ENCODE measurements around the gene LMO7. TPM values are rescaled to one million over a fixed set of nuclear protein-coding genes. Genes with fewer than 3 reads are reported as not detected.

LMO7 gene
- total and polyA plus RNA-seq, 2 of the 8 experiments (the other 6 are each of a cell fraction or from before 2014, with no cell fraction given): 8.1 to 28.3 TPM

DNA sequence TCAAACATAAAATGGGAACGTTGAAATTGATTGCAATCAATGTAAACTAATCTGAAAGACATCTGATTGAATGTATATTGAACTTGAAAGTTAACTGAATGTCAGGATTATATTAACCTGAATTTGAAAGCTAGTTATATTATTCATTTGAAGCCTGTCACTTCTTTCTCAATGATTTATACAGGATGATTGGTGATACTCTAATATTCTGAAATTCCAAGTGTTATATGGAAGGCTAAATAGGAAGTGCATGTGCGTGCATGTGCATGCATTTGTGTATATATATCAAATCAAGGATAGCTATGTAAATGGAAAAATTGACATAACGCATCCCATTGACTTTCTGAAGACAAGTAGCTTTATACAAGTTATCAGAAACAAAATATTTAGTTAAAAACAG lies 143.3 kb downstream of the LMO7 start (continued):
- TF ChIP-seq CHD2 (IDR thresholded peaks at IDR 0.05; ENCODE audit: low read length) (no peak), TBP (IDR thresholded peaks at IDR 0.05; ENCODE audit: low read depth, low read length) (no peak), RFX5 (IDR thresholded peaks at IDR 0.05; ENCODE audit: borderline replicate concordance, low read depth, low read length) (no peak), HDAC2 (IDR thresholded peaks at IDR 0.05; ENCODE audit: borderline replicate concordance in 1 of 2, low read depth in 2 of 2, low read length in 2 of 2) (no peak), POLR2A (IDR thresholded peaks at IDR 0.05; ENCODE audit: control extremely low read depth in 1 of 2, low read depth in 2 of 2, low read length in 2 of 2) (no peak), NRF1 (IDR thresholded peaks at IDR 0.05; ENCODE audit: low read depth, low read length) (no peak)
